Endothelial cell of umbilical vein (primary cell): ENCODE results near the gene MED15. TPM values are rescaled to one million over a fixed set of nuclear protein-coding genes. Genes with fewer than 3 reads are reported as not detected.
"Not testable (repeated sequence)": the region's sequence is repeated elsewhere in the genome, so short reads cannot be mapped to it uniquely, and the experiment has no call there.

ENCODE experiments used
- BruUV-seq: library from RNA; stranded (reverse); fragments of 400-500 nt; replicated peaks from 2 replicates; lab custom pipeline; 2021; lab: Mats Ljungman, UMichigan
- CTCF ChIA-PET: fragments of 300-600, 350-600 bp; sonication (Branson Sonifier 250); formaldehyde crosslinking; loops from one replicate; lab custom pipeline; 2021; ENCODE audit warnings: antibody characterized with exemption, inconsistent platforms; lab: Charles Lee
- POLR2A ChIA-PET: fragments of 300-600, 350-600 bp; sonication (Branson Sonifier 250); formaldehyde crosslinking; loops from one replicate; lab custom pipeline; 2021; ENCODE audit warnings: antibody characterized with exemption, inconsistent platforms; lab: Charles Lee
- DNase-seq: peaks from one replicate; pipeline ENCODE4 v3.0.0-alpha.2; 2011; ENCODE audit warnings: low read depth, low spot score
- FAIRE-seq: peaks from 2 replicates; lab custom pipeline; 2011; peaks lifted over from hg19 to GRCh38; lab: Jason Lieb, UNC
- H2AFZ ChIP-seq: 2 replicates; pipeline ENCODE4 v1.6.0; 2012; ENCODE audit warnings: low read depth, low read length, control low read depth, inconsistent platforms
- H3K27ac ChIP-seq: 2 replicates; pipeline ENCODE4 v1.5.1; 2011; ENCODE audit warnings: low read depth, mild to moderate bottlenecking, control low read depth, low read length, moderate library complexity; ENCODE audit not compliant: insufficient read depth
- H3K27me3 ChIP-seq, 2 experiments: 2 replicates each; pipeline versions ENCODE4 v1.6.0 to v1.6.1; 2011; ENCODE audit warnings: low read length in 2 of 2, mixed read lengths in 1 of 2; ENCODE audit not compliant: control insufficient read depth in 2 of 2, insufficient read depth in 2 of 2
- H3K36me3 ChIP-seq, 2 experiments: 2 replicates in 1 of 2; 3 replicates in 1 of 2; pipeline ENCODE4 v1.5.1; 2011; ENCODE audit warnings: low read length in 2 of 2, mild to moderate bottlenecking in 1 of 2, moderate library complexity in 1 of 2; ENCODE audit not compliant: control insufficient read depth in 2 of 2, insufficient read depth in 2 of 2; ENCODE audit errors: extremely low read depth in 1 of 2
- H3K4me1 ChIP-seq: 3 replicates; pipeline ENCODE4 v1.5.1; 2011; ENCODE audit warnings: mild to moderate bottlenecking, low read length; ENCODE audit not compliant: control insufficient read depth, insufficient read depth; ENCODE audit errors: extremely low read depth
- H3K4me2 ChIP-seq: 2 replicates; pipeline ENCODE4 v1.6.1; 2011; ENCODE audit warnings: low read length, control low read depth, mixed read lengths; ENCODE audit not compliant: insufficient read depth
- H3K4me3 ChIP-seq, 3 experiments: fragments of 200-600 bp in 1 of 3; sonication (generic), shearing (Covaris generic) in 1 of 3; replicated peaks in 1 of 3; 2 replicates each; pipeline ENCODE4 v1.5.1; 2011 to 2016; ENCODE audit warnings: control low read depth in 3 of 3, low read length in 3 of 3, mild to moderate bottlenecking in 2 of 3, inconsistent platforms in 1 of 3, low read depth in 1 of 3, moderate library complexity in 1 of 3; ENCODE audit not compliant: insufficient read depth in 1 of 3
- H3K79me2 ChIP-seq: 2 replicates; pipeline ENCODE4 v1.6.0; 2012; ENCODE audit warnings: low read length, inconsistent platforms; ENCODE audit not compliant: control insufficient read depth, insufficient read depth
- H3K9ac ChIP-seq: replicated peaks from 2 replicates; pipeline ENCODE3; 2011; ENCODE audit warnings: low read length, control low read depth; ENCODE audit not compliant: insufficient read depth; ENCODE audit errors: extremely low read depth
- H3K9me1 ChIP-seq: replicated peaks from 3 replicates; pipeline ENCODE4 v1.6.0; 2011; ENCODE audit warnings: mild to moderate bottlenecking, low read length; ENCODE audit not compliant: control insufficient read depth, insufficient read depth; ENCODE audit errors: extremely low read depth
- H3K9me3 ChIP-seq: replicated peaks from 2 replicates; pipeline ENCODE4 v1.5.1; 2012; ENCODE audit warnings: low read length, inconsistent platforms; ENCODE audit not compliant: control insufficient read depth, insufficient read depth
- H4K20me1 ChIP-seq: replicated peaks from 2 replicates; pipeline ENCODE3; 2011; ENCODE audit warnings: mild to moderate bottlenecking, low read length; ENCODE audit not compliant: control insufficient read depth, insufficient read depth; ENCODE audit errors: extremely low read depth
- EZH2 ChIP-seq: IDR thresholded peaks from 2 replicates; pipeline ENCODE4 v1.6.1; 2012; ENCODE audit warnings: borderline replicate concordance, low read depth, mild to moderate bottlenecking, moderate library complexity, low read length, inconsistent platforms; ENCODE audit not compliant: severe bottlenecking
- FOS ChIP-seq: IDR thresholded peaks from 2 replicates; pipeline ENCODE4 v1.6.1; 2011; ENCODE audit warnings: mild to moderate bottlenecking, low read length, moderate library complexity, borderline replicate concordance; ENCODE audit not compliant: insufficient read depth
- GATA2 ChIP-seq: IDR thresholded peaks from 2 replicates; pipeline ENCODE4 v1.7.0; 2011; ENCODE audit warnings: low read depth, mild to moderate bottlenecking, moderate library complexity, mixed read lengths, low read length; ENCODE audit not compliant: insufficient read length, insufficient read depth
- JUN ChIP-seq: IDR thresholded peaks from 2 replicates; pipeline ENCODE4 v1.6.1; 2011; ENCODE audit warnings: borderline replicate concordance, low read depth; ENCODE audit not compliant: insufficient read length, insufficient read depth
- POLR2A ChIP-seq: IDR thresholded peaks from 2 replicates; pipeline ENCODE4 v1.6.1; 2012; ENCODE audit warnings: low read depth, mild to moderate bottlenecking, control low read depth, low read length
- dilution Hi-C: fragments of 300-500 bp; cut with MboI; formaldehyde crosslinking; loops from one replicate; pipeline ENCODE4 v1.15.0; 2019; ENCODE audit warnings: low sequenced_read_pairs; ENCODE audit not compliant: extremely low pct_ligation_motif_present
- intact Hi-C: fragments of 100-400 bp; cut with micrococcal nuclease; formaldehyde crosslinking; loops from one replicate; pipeline ENCODE4 v1.10.0; 2022
- polyA plus RNA-seq, 4 experiments: library from polyadenylated mRNA; depleted of rRNA in 3 of 4; stranded (reverse) in 3 of 4; unstranded in 1 of 4; fragments of >200 nt; gene quantifications; 2 replicates each; pipeline versions ENCODE4 v1.2.1 to v1.2.3, GENCODE V29; 2011 to 2012; ENCODE audit warnings: missing spikeins in 1 of 4
- total RNA-seq: library from RNA; stranded (reverse); gene quantifications from 2 replicates; pipeline ENCODE4 v1.2.3, GENCODE V29; 2021
- TF ChIP-seq, protein P1 (sequence below), 2 donors: IDR thresholded peaks; 1 replicate in 1 of 2; 2 replicates in 1 of 2; pipeline ENCODE4 v1.5.1; 2011; ENCODE audit warnings: low read length in 2 of 2, mild to moderate bottlenecking in 2 of 2, moderate library complexity in 2 of 2, control low read depth in 1 of 2, inconsistent platforms in 1 of 2, low read depth in 1 of 2; ENCODE audit not compliant: insufficient read depth in 1 of 2; ENCODE audit errors: extremely low read depth in 1 of 2

The MED15 gene
- total and polyA plus RNA-seq, 2 donors (not counting 3 experiments of a cell fraction or from before 2014, with no cell fraction given) = 68.1 to 138 TPM

GRCh38 chr22:20542055-20542454 is 34.6 kb downstream of the MED15 start:
- no peak for TF ChIP-seq POLR2A
- no peak for TF ChIP-seq EZH2
- TF ChIP-seq JUN = no peak
- Histone ChIP-seq H3K9ac (no peak overlapping the region), H3K36me3 (peaks cover 10 to 15% of the 10 kb centered on the region in 2 experiments), H3K4me1 (no peaks in the 10 kb centered on the region), H3K9me1 (no peaks in the 10 kb centered on the region), H4K20me1 (peaks cover 17% of the 10 kb centered on the region), H3K27ac (no peak overlapping the region), H3K9me3 (no peaks in the 10 kb centered on the region), H3K4me3 (no peak overlapping the region), H3K79me2 (peaks cover 81% of the 10 kb centered on the region), H2AFZ (no peak overlapping the region), H3K27me3 (no peaks in the 10 kb centered on the region), H3K4me2 (no peak overlapping the region)
- FAIRE-seq (no peak), DNase-seq (no peak)
- intact Hi-C loops (no loop called here), dilution Hi-C loops (no loop called here)
- BruUV-seq = no TSS peak
- ChIA-PET CTCF (interaction anchor here (0.8 kb wide), 1 partner anchor 10 kb away, joined by 3 read pairs; no protein-coding TSS in a partner anchor), POLR2A (no interaction called here)

GRCh38 chr22:20542736-20543135 is 35.3 kb downstream of the MED15 start:
- Histone ChIP-seq H3K9ac (no peak overlapping the region), H3K4me1 (no peaks in the 10 kb centered on the region), H3K9me3 (no peaks in the 10 kb centered on the region), H3K4me3 (no peak overlapping the region), H3K27ac (no peak overlapping the region), H2AFZ (no peak overlapping the region), H3K36me3 (peaks cover 3 to 9% of the 10 kb centered on the region in 2 experiments), H3K79me2 (peaks cover 81% of the 10 kb centered on the region), H3K4me2 (no peak overlapping the region), H3K27me3 (no peaks in the 10 kb centered on the region), H3K9me1 (no peaks in the 10 kb centered on the region), H4K20me1 (peaks cover 17% of the 10 kb centered on the region)
- FAIRE-seq (no peak), DNase-seq (no peak)
- TF ChIP-seq POLR2A (no peak), GATA2 (no peak), EZH2 (no peak), JUN (no peak), FOS (no peak)
- TF ChIP-seq, protein P1, sequence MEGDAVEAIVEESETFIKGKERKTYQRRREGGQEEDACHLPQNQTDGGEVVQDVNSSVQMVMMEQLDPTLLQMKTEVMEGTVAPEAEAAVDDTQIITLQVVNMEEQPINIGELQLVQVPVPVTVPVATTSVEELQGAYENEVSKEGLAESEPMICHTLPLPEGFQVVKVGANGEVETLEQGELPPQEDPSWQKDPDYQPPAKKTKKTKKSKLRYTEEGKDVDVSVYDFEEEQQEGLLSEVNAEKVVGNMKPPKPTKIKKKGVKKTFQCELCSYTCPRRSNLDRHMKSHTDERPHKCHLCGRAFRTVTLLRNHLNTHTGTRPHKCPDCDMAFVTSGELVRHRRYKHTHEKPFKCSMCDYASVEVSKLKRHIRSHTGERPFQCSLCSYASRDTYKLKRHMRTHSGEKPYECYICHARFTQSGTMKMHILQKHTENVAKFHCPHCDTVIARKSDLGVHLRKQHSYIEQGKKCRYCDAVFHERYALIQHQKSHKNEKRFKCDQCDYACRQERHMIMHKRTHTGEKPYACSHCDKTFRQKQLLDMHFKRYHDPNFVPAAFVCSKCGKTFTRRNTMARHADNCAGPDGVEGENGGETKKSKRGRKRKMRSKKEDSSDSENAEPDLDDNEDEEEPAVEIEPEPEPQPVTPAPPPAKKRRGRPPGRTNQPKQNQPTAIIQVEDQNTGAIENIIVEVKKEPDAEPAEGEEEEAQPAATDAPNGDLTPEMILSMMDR (IDR thresholded peaks at IDR 0.05; ENCODE audit: extremely low read depth in 1 of 2, insufficient read depth in 1 of 2, low read depth in 1 of 2, low read length in 2 of 2) = no peak
- CTCF ChIA-PET = no interaction called here
- no TSS peak for BruUV-seq
- dilution Hi-C loops = no loop called here
- POLR2A ChIA-PET = no interaction called here
- intact Hi-C loops = no loop called here

GRCh38 chr22:20545318-20545634 is 37.9 kb downstream of the MED15 start:
- DNase-seq, H3K27me3 ChIP-seq, intact Hi-C loops, H3K4me2 ChIP-seq, H2AFZ ChIP-seq, FAIRE-seq, H3K9ac ChIP-seq, dilution Hi-C loops, H3K4me3 ChIP-seq, H3K9me3 ChIP-seq, POLR2A ChIA-PET, BruUV-seq, H3K27ac ChIP-seq, CTCF ChIA-PET, H3K9me1 ChIP-seq, H3K36me3 ChIP-seq: not testable (repeated sequence)
- peaks cover 21% of the 10 kb centered on the region for H4K20me1 ChIP-seq
- H3K4me1 ChIP-seq = peaks cover 20% of the 10 kb centered on the region
- peaks cover 85% of the 10 kb centered on the region for H3K79me2 ChIP-seq
